OCI-LY7 (cell line): ENCODE data around the gene TUBA8.
"Not testable (repeated sequence)": the region's sequence is repeated elsewhere in the genome, so short reads cannot be mapped to it uniquely, and the experiment has no call there.

Experiments used
- CTCF ChIP-seq: fragments of 200-600 bp; sonication (generic); conservative IDR thresholded peaks from 2 replicates; pipeline ENCODE4 v1.5.1; 2014; ENCODE audit warnings: mild to moderate bottlenecking, antibody characterized with exemption, low read length, moderate library complexity, mixed read lengths
- EZH2phosphoT487 ChIP-seq: fragments of 200-600 bp; sonication (generic); IDR thresholded peaks from 2 replicates; pipeline ENCODE4 v1.6.1; 2018; ENCODE audit warnings: low read depth, borderline replicate concordance, mild to moderate bottlenecking, mixed run types, antibody characterized with exemption, low read length, moderate library complexity, mixed read lengths

DNA sequence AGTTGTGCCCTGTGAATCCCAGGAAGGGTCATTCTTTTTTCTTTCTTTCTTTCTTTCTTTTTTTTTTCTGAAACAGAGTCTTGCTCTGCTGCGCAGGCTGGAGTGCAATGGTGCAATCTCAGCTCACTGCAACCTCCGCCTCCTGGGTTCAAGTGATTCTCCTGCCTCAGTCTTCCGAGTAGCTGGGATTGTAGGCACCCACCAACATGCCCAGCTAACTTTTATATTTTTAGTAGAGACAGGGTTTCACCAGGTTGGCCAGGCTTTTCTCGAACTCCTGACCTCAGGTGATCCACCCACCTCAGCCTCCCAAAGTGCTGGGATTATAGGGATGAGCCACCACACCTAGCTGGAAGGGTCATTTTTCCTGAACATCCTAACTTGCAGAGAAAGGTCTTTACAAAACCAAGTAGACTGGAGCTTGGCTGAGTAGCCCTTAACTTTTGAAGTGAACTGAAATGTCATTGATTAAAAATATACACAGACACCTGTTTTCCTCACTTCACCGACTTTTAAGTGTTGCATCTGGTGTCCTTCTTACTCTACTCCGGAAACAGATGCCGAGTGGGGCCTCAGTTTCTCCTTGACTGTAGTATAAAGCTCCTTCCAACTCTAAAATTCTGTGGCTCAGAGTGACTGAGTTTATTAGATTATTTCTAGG is 39.2 kb upstream of the TUBA8 start:
- TF ChIP-seq CTCF: peak; percentile 55; the same call in 1 of the 2 replicates
- not testable (repeated sequence) for TF ChIP-seq EZH2phosphoT487
